ENCODE data around the gene MLPH. TPM values are rescaled to one million over a fixed set of nuclear protein-coding genes. Genes with fewer than 3 reads are reported as not detected.

The MLPH gene
- total and polyA plus RNA-seq, 4 donors: 71.0 to 295 (median 192) TPM

GRCh38 chr2:237566401-237567235, 79.6 kb downstream of the MLPH start, which contains the start of gene PRLH:
TSS of gene PRLH (plus strand) at chr2:237566574. CDS start at chr2:237566574, 0 bp downstream.
- Histone ChIP-seq H3K4me3 (no peak within 1 kb of the TSS), H3K9me3 (ENCODE audit: control insufficient read depth in 4 of 4, insufficient read depth in 3 of 4, low read length in 3 of 4) (no peaks in the 10 kb centered on the region), H3K27me3 (ENCODE audit: control insufficient read depth in 3 of 3, insufficient read depth in 3 of 3, low read length in 2 of 3) (peaks cover 0 to 7% (median 2%) of the 10 kb centered on the region in 3 donors), H3K9ac (ENCODE audit: insufficient read depth in 1 of 2, low read length in 2 of 2) (no peak within 1 kb of the TSS), H3K27ac (ENCODE audit: low read depth in 1 of 2, low read length in 1 of 2) (no peak within 1 kb of the TSS), H3K4me1 (ENCODE audit: control insufficient read depth in 5 of 5, insufficient read depth in 5 of 5, low read length in 5 of 5) (no peaks in the 10 kb centered on the region), H3K36me3 (ENCODE audit: control insufficient read depth in 4 of 4, insufficient read depth in 4 of 4, low read length in 4 of 4) (no peaks in the 10 kb centered on the region)
- no peak for ATAC-seq (ENCODE audit: insufficient read depth, low FRiP score)
- DNase-seq: no peak
- 80 to 81% methylated on average over 32 of the region's 32 CpGs for WGBS, 2 donors
- TF ChIP-seq, protein P1, sequence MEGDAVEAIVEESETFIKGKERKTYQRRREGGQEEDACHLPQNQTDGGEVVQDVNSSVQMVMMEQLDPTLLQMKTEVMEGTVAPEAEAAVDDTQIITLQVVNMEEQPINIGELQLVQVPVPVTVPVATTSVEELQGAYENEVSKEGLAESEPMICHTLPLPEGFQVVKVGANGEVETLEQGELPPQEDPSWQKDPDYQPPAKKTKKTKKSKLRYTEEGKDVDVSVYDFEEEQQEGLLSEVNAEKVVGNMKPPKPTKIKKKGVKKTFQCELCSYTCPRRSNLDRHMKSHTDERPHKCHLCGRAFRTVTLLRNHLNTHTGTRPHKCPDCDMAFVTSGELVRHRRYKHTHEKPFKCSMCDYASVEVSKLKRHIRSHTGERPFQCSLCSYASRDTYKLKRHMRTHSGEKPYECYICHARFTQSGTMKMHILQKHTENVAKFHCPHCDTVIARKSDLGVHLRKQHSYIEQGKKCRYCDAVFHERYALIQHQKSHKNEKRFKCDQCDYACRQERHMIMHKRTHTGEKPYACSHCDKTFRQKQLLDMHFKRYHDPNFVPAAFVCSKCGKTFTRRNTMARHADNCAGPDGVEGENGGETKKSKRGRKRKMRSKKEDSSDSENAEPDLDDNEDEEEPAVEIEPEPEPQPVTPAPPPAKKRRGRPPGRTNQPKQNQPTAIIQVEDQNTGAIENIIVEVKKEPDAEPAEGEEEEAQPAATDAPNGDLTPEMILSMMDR (IDR thresholded peaks at IDR 0.05; ENCODE audit: control extremely low read depth, extremely low read depth): no peak

DNA sequence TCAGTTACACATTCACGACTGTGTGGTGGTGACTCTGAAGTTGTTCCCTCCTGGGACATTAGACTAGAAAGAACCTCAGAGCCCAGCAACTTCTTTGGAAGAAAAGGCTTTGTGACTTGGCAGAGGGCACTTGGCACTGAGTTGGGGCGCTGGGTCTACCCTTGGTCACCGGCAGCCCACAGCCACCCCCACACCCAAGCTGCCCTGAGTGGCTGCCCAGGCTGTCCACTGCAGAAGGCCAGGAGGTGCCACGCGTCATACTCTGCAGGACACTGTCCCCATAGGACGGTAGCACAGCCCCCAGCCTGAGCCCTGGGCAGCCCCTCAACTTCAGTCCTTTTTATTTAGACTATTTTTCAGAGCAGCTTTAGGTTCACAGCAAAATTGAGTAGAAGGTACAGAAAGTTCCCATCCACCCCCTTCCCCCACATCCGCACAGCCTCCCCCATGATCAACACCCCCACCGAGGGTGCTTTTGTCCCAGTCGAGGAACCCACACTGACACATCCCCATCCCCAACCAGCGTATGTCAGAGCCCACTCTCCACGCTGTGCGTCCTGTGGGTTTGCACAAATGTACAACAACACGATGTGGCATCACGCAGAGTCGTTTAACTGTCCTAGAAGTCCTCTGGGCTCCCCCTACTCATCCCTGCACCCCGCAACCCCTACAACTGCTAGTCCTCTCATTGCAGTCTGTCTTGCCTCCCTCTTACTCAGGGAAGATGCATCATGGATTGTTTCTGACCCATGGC, 80.4 kb downstream of the MLPH start:
- Histone ChIP-seq H3K36me3 (ENCODE audit: control insufficient read depth in 4 of 4, insufficient read depth in 4 of 4, low read length in 4 of 4) (no peaks in the 10 kb centered on the region), H3K9me3 (ENCODE audit: control insufficient read depth in 4 of 4, insufficient read depth in 3 of 4, low read length in 3 of 4) (no peaks in the 10 kb centered on the region), H3K27me3 (ENCODE audit: control insufficient read depth in 3 of 3, insufficient read depth in 3 of 3, low read length in 2 of 3) (peaks cover 0 to 7% (median 2%) of the 10 kb centered on the region in 3 donors), H3K4me3 (no peak overlapping the region), H3K27ac (ENCODE audit: low read depth in 1 of 2, low read length in 1 of 2) (no peak overlapping the region), H3K9ac (ENCODE audit: insufficient read depth in 1 of 2, low read length in 2 of 2) (no peak overlapping the region), H3K4me1 (ENCODE audit: control insufficient read depth in 5 of 5, insufficient read depth in 5 of 5, low read length in 5 of 5) (peaks cover 0 to 8% (median 0%) of the 10 kb centered on the region in 5 donors)
- TF ChIP-seq, protein P1 (IDR thresholded peaks at IDR 0.05; ENCODE audit: control extremely low read depth, extremely low read depth): no peak
- WGBS, 2 donors: 86 to 90% methylated on average over 16 of the region's 16 CpGs
- no peak for ATAC-seq (ENCODE audit: insufficient read depth, low FRiP score)
- no peak for DNase-seq

- no peak for ATAC-seq (ENCODE audit: insufficient read depth, low FRiP score)
- TF ChIP-seq, protein P1 (IDR thresholded peaks at IDR 0.05; ENCODE audit: control extremely low read depth, extremely low read depth): no peak
These were observed 81.1 kb downstream of the MLPH start for GRCh38 chr2:237568121-237568660.

More at GRCh38 chr2:237568121-237568660, 81.1 kb downstream of the MLPH start:
- Histone ChIP-seq H3K4me3 (no peak overlapping the region), H3K9me3 (ENCODE audit: control insufficient read depth in 4 of 4, insufficient read depth in 3 of 4, low read length in 3 of 4) (no peaks in the 10 kb centered on the region), H3K27ac (ENCODE audit: low read depth in 1 of 2, low read length in 1 of 2) (no peak overlapping the region), H3K27me3 (ENCODE audit: control insufficient read depth in 3 of 3, insufficient read depth in 3 of 3, low read length in 2 of 3) (peaks cover 0 to 7% (median 2%) of the 10 kb centered on the region in 3 donors), H3K4me1 (ENCODE audit: control insufficient read depth in 5 of 5, insufficient read depth in 5 of 5, low read length in 5 of 5) (peaks cover 0 to 8% (median 0%) of the 10 kb centered on the region in 5 donors), H3K36me3 (ENCODE audit: control insufficient read depth in 4 of 4, insufficient read depth in 4 of 4, low read length in 4 of 4) (no peaks in the 10 kb centered on the region), H3K9ac (ENCODE audit: insufficient read depth in 1 of 2, low read length in 2 of 2) (no peak overlapping the region)
- 79 to 81% methylated on average over 9 of the region's 9 CpGs for WGBS, 2 donors
- DNase-seq: no peak

Data from lung (tissue), 12 donors.